Left kidney (tissue), 1 donor: ENCODE data around the gene LIMK2. TPM values are rescaled to one million over a fixed set of nuclear protein-coding genes. Genes with fewer than 3 reads are reported as not detected.

Experiments
- polyA plus RNA-seq: library from polyadenylated mRNA; unstranded; fragments of 120-200 nt; gene quantifications from one replicate; pipeline ENCODE4 v1.2.1, GENCODE V29; 2013; ENCODE audit not compliant: insufficient read length

LIMK2 gene
- polyA plus RNA-seq, 1 donor = 50.4 TPM

Other genes starting within 250 kb of the LIMK2 start
- gene MORC2, start 243.5 kb upstream of the LIMK2 start, polyA plus RNA-seq = 38.2 TPM
- gene TUG1, start 243.0 kb upstream of the LIMK2 start, polyA plus RNA-seq = 257 TPM
- gene SMTN, start 131.0 kb upstream of the LIMK2 start, polyA plus RNA-seq = 37.1 TPM
- gene SELENOM, start 104.7 kb upstream of the LIMK2 start, polyA plus RNA-seq = 3.5 TPM
- gene INPP5J, start 89.3 kb upstream of the LIMK2 start, polyA plus RNA-seq = 4.9 TPM
- gene PLA2G3, start 71.8 kb upstream of the LIMK2 start, polyA plus RNA-seq = 0.18 TPM
- 52.9 TPM for gene RNF185, start 52.1 kb upstream of the LIMK2 start, polyA plus RNA-seq
- gene PIK3IP1, start 80.2 kb downstream of the LIMK2 start, polyA plus RNA-seq = 10.6 TPM
- gene PATZ1, start 134.0 kb downstream of the LIMK2 start, polyA plus RNA-seq = 71.9 TPM
- gene DRG1, start 187.3 kb downstream of the LIMK2 start, polyA plus RNA-seq = 92.1 TPM